GM12874 (cell line): ENCODE results near the gene USP15.

Experiments
- TF ChIP-seq, protein P1 (sequence below): IDR thresholded peaks from 2 replicates; pipeline ENCODE4 v1.5.1; 2011; ENCODE audit warnings: low read depth, mild to moderate bottlenecking, control low read depth, low read length, moderate library complexity; ENCODE audit not compliant: insufficient read depth

The USP15 gene

DNA sequence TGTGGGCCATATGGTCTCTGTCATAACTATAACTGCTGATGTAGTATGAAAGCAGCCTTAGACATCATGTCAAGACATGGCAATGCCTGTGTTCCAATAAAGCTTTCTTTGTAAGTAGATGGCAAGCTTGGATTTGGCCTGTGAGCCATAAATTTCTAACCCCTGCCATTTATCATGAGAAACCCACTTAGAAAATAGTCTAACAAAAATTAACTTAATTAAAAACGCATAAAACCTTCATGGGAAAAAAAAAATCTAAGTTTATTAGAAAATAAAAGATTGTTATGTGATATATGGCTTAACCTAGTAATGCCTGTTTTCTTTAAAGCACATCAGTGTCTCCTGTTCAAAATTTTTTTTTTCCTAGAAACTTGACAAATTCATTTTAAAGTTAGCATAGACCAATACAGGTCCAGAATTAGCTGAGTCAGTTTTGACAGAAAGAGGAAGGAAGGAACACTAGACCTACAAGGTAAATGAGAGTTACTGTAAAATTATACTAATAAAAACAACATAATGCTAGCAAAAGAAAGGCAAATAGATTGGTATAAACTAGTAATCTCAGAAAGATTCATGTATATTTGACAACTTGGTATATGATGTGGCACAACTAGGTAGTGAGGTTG, 68.2 kb downstream of the USP15 start:
- TF ChIP-seq, protein P1, sequence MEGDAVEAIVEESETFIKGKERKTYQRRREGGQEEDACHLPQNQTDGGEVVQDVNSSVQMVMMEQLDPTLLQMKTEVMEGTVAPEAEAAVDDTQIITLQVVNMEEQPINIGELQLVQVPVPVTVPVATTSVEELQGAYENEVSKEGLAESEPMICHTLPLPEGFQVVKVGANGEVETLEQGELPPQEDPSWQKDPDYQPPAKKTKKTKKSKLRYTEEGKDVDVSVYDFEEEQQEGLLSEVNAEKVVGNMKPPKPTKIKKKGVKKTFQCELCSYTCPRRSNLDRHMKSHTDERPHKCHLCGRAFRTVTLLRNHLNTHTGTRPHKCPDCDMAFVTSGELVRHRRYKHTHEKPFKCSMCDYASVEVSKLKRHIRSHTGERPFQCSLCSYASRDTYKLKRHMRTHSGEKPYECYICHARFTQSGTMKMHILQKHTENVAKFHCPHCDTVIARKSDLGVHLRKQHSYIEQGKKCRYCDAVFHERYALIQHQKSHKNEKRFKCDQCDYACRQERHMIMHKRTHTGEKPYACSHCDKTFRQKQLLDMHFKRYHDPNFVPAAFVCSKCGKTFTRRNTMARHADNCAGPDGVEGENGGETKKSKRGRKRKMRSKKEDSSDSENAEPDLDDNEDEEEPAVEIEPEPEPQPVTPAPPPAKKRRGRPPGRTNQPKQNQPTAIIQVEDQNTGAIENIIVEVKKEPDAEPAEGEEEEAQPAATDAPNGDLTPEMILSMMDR: no peak

- TF ChIP-seq, protein P1: no peak
Observed at GRCh38 chr12:62331306-62331705, 71.1 kb downstream of the USP15 start.

DNA sequence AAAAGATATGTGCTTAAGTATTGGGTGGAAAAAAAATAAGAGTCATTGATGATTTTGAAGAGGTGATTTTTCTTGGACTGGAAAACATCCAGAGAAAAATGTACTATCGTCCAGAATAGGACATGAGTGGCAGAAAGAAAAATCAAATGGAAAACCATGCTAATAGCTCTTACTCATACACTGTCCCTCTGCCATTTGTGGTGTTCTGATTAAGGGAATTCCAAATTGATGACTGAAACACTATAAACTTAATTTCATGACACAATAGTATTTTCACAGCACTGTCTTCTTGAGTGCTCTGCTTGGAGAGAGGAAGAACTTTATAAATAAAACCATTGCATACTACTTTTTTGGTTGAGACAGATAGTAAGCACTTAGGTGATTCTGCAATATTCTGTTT, 72.4 kb downstream of the USP15 start:
- TF ChIP-seq, protein P1: no peak

- TF ChIP-seq, protein P1: no peak
Observed at GRCh38 chr12:62335057-62335456, 74.9 kb downstream of the USP15 start.

GRCh38 chr12:62335796-62336195, 75.6 kb downstream of the USP15 start:
- TF ChIP-seq, protein P1: no peak

DNA sequence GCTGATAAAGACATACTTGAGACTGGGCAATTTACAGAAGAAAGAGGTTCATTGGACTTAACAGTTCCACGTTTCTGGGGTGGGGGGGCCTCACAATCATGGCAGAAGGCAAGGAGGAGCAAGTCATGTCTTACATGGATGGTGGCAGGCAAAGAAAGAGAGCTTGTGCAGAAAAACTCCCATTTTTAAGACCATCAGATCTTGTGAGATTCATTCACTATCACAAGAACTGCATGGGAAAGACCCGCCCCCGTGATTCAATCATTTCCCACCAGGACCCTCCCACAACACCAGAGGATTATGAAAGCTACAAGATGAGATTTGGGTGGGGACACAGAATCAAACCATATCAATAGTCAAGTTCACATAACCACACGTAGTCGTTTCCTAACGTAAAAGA, 85.5 kb downstream of the USP15 start:
- TF ChIP-seq, protein P1: no peak

DNA sequence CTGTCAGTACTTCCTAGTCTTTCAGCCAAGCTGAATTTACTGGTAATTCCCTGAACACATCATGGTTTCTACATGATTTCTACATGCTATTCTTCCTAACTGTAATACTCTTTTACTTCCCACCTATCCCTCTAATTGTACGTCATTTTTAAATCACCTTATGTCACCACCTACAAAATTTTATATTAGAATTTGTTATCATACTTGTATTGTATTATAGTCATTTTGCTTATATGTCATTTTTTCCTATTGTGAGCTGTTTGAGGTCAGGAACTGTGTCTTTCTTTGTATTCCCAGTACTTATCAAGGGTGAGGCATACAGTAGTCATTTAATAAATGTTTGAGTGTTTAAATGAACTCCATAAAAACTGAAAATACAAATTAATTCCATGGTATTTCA, 86.6 kb downstream of the USP15 start:
- TF ChIP-seq, protein P1: no peak
